T-cell (primary cell): ENCODE data around the gene MRM1. TPM values are rescaled to one million over a fixed set of nuclear protein-coding genes. Genes with fewer than 3 reads are reported as not detected.

ENCODE experiments used
- ATAC-seq, 4 experiments: fragments of 200-7000 bp in 3 of 4; fragments of 150-1000 bp in 1 of 4; cut with Tn5 transposase; replicated peaks in 1 of 4; 1 replicate in 3 of 4; 2 replicates in 1 of 4; pipeline ENCODE4 v1.10.0; 2021; ENCODE audit warnings: moderate library complexity in 3 of 4, mild to moderate bottlenecking in 2 of 4, moderate number of reproducible peaks in 1 of 4
- CTCF ChIA-PET, 2 donors: fragments of 300-600 bp; sonication (Branson Sonifier 250); formaldehyde crosslinking; loops; one replicate each; lab custom pipeline; 2022; ENCODE audit warnings: antibody characterized with exemption in 2 of 2; lab: Charles Lee
- POLR2A ChIA-PET, 2 donors: fragments of 300-600 bp; sonication (Branson Sonifier 250); formaldehyde crosslinking; loops; one replicate each; lab custom pipeline; 2022; ENCODE audit warnings: antibody characterized with exemption in 2 of 2; lab: Charles Lee
- DNase-seq, 35 experiments: peaks; one replicate each; pipeline versions ENCODE4 v3.0.0 to v3.0.0-alpha.2; 2013 to 2023
- H3K27ac ChIP-seq: one replicate; pipeline ENCODE4 v1.5.1; 2013; ENCODE audit warnings: low read length
- H3K27me3 ChIP-seq, 2 experiments: replicated peaks in 1 of 2; 1 replicate in 1 of 2; 2 replicates in 1 of 2; pipeline versions ENCODE4 v1.6.1 to v1.7.0; 2013; ENCODE audit warnings: low read length in 1 of 2, mixed read lengths in 1 of 2; ENCODE audit not compliant: control insufficient read depth in 2 of 2, insufficient read depth in 2 of 2; ENCODE audit errors: extremely low read depth in 1 of 2
- H3K36me3 ChIP-seq, 2 donors: 1 replicate in 1 of 2; 2 replicates in 1 of 2; pipeline versions ENCODE4 v1.6.1 to v1.7.0; 2013; ENCODE audit warnings: low read length in 1 of 2; ENCODE audit not compliant: control insufficient read depth in 2 of 2, insufficient read depth in 1 of 2; ENCODE audit errors: extremely low read depth in 1 of 2
- H3K4me1 ChIP-seq, 2 experiments: 1 replicate in 1 of 2; 2 replicates in 1 of 2; pipeline versions ENCODE4 v1.6.1 to v1.7.0; 2013; ENCODE audit warnings: low read length in 2 of 2, mixed read lengths in 1 of 2; ENCODE audit not compliant: insufficient read depth in 2 of 2, control insufficient read depth in 1 of 2; ENCODE audit errors: extremely low read depth in 1 of 2
- H3K4me3 ChIP-seq, 2 donors: 1 replicate in 1 of 2; 2 replicates in 1 of 2; pipeline versions ENCODE4 v1.5.1 to v1.7.0; 2013; ENCODE audit warnings: mild to moderate bottlenecking in 2 of 2, low read length in 1 of 2, moderate library complexity in 1 of 2; ENCODE audit not compliant: control insufficient read depth in 1 of 2; ENCODE audit errors: extremely low read depth in 1 of 2
- H3K9me3 ChIP-seq: 2 replicates; pipeline ENCODE4 v1.7.0; 2013
- H3K27ac Mint-ChIP-seq, 2 donors: one replicate each; pipeline ENCODE4 v1.8.0; 2020 to 2021; ENCODE audit warnings: mild to moderate bottlenecking in 2 of 2, mixed read lengths in 2 of 2
- H3K27me3 Mint-ChIP-seq, 2 donors: one replicate each; pipeline ENCODE4 v1.8.0; 2021 to 2022; ENCODE audit warnings: mixed read lengths in 2 of 2
- H3K36me3 Mint-ChIP-seq: one replicate; pipeline ENCODE4 v1.8.0; 2021; ENCODE audit warnings: mixed read lengths
- H3K4me1 Mint-ChIP-seq, 3 donors: one replicate each; pipeline ENCODE4 v1.8.0; 2020 to 2022; ENCODE audit warnings: mixed read lengths in 3 of 3, mild to moderate bottlenecking in 1 of 3
- H3K4me3 Mint-ChIP-seq, 3 donors: one replicate each; pipeline ENCODE4 v1.8.0; 2020 to 2022; ENCODE audit warnings: mild to moderate bottlenecking in 3 of 3, mixed read lengths in 3 of 3, moderate library complexity in 3 of 3
- H3K9me3 Mint-ChIP-seq, 3 donors: one replicate each; pipeline ENCODE4 v1.8.0; 2020 to 2022; ENCODE audit warnings: mixed read lengths in 3 of 3
- WGBS: methylation state at CpG from one replicate; pipeline ENCODE4 v1.1.5; 2013; ENCODE audit warnings: missing lambda C conversion rate; ENCODE audit not compliant: insufficient coverage; 5-methylcytosine and 5-hydroxymethylcytosine counted together
- total RNA-seq, 35 experiments: library from RNA in 6 of 35; stranded (reverse) in 6 of 35; fragments of 120-200 nt in 1 of 35; gene quantifications; one replicate each; pipeline versions ENCODE4 v1.2.1 to v1.2.4 and lab custom pipeline; 2013 to 2026

MRM1 gene
- total RNA-seq, 5 donors from 2014 or later (not counting 1 experiment from before 2014, with no cell fraction given), result 2.3 to 18.2 (median 15.4) TPM

- no peak for ATAC-seq
- WGBS, result 94% methylated on average over 2 of the region's 9 CpGs
- Mint-ChIP-seq H3K27me3 (no peaks in the 10 kb centered on the region), H3K9me3 (no peaks in the 10 kb centered on the region), H3K36me3 (peaks cover 5% of the 10 kb centered on the region), H3K4me1 (peaks cover 7 to 11% (median 9%) of the 10 kb centered on the region in 3 donors), H3K4me3 (no peak overlapping the region), H3K27ac (no peak overlapping the region)
- Histone ChIP-seq H3K27ac (no peak overlapping the region), H3K27me3 (peaks cover 0 to 13% of the 10 kb centered on the region in 2 experiments), H3K9me3 (no peaks in the 10 kb centered on the region), H3K4me3 (no peak overlapping the region), H3K4me1 (peaks cover 0 to 12% of the 10 kb centered on the region in 2 experiments), H3K36me3 (peaks cover 4 to 5% of the 10 kb centered on the region in 2 donors)
- no peak for DNase-seq
- CTCF ChIA-PET, result interaction anchor here (0.6 to 0.9 kb wide), 2 partner anchors 44 to 94 kb away, joined by 3 read pairs; no protein-coding TSS in a partner anchor
- POLR2A ChIA-PET, result no interaction called here
These were observed 10.1 kb downstream of the MRM1 start for GRCh38 chr17:36611345-36612072.

DNA sequence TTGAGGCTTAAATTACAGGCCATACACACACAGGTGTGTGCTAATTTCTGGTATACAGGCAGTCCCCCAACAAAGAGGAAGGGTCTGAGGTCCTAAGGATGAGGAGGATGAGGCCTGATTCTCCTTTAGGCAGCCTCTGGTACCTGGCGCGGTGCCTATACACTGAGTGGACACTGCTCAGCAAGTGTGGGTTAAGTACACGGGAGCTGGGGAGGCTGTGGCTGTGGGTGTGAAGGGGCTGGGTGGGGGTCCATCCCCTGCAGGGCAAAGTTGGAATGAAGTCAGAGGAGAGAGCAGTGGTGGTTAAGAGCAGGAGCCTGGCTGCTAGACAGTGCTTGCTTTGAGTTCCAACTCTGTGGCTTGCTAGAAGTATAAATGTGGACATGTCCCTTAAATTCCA lies 10.9 kb downstream of the MRM1 start:
- Histone ChIP-seq H3K9me3 (no peaks in the 10 kb centered on the region), H3K4me1 (peaks cover 0 to 12% of the 10 kb centered on the region in 2 experiments), H3K27me3 (peaks cover 0 to 17% of the 10 kb centered on the region in 2 experiments), H3K36me3 (peaks cover 4 to 5% of the 10 kb centered on the region in 2 donors), H3K27ac (no peak overlapping the region), H3K4me3 (no peak overlapping the region)
- Mint-ChIP-seq H3K4me3 (no peak overlapping the region), H3K4me1 (peaks cover 7 to 11% (median 9%) of the 10 kb centered on the region in 3 donors), H3K36me3 (peaks cover 5% of the 10 kb centered on the region), H3K27ac (no peak overlapping the region), H3K9me3 (no peaks in the 10 kb centered on the region), H3K27me3 (no peaks in the 10 kb centered on the region)
- DNase-seq, result no peak
- CTCF ChIA-PET, result no interaction called here
- POLR2A ChIA-PET, result interaction anchor here in 1 of 2 donors (0.6 kb wide), 1 partner anchor 1219 kb away, joined by 4 read pairs; no protein-coding TSS in a partner anchor
- no peak for ATAC-seq
- WGBS, result 86% methylated on average over 3 of the region's 3 CpGs

DNA sequence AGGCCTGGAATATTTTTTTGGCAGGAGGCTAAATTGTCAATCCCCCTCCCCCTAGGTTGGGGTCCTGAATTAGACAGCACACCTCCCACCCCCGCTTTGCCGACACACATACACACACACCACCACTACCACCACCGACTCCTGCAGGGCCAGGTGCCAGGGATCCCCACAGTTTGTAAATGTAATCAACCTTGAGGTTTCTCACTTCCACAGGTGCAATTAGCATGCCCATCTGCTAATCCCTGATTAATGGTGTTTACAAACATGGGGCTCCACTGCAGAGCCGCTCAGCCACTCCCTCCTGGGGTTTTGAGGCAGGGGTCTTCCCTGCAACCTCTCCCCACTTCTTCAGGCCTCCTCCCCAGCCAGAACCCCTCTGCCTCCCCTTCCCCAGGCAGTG lies 11.8 kb downstream of the MRM1 start:
- no peaks in the 10 kb centered on the region for H3K36me3 Mint-ChIP-seq
- H3K4me3 ChIP-seq, result no peak overlapping the region
- no peak overlapping the region for H3K27ac Mint-ChIP-seq
- H3K4me3 Mint-ChIP-seq, result no peak overlapping the region
- ATAC-seq, result no peak
- peaks cover 0 to 4% of the 10 kb centered on the region in 2 donors for H3K27me3 Mint-ChIP-seq
- H3K36me3 ChIP-seq, result peaks cover 0 to 2% of the 10 kb centered on the region in 2 donors
- CTCF ChIA-PET, result no interaction called here
- peaks cover 0 to 10% of the 10 kb centered on the region in 2 experiments for H3K4me1 ChIP-seq
- POLR2A ChIA-PET, result interaction anchor here in 1 of 2 donors (0.6 kb wide), 1 partner anchor 1220 kb away, joined by 4 read pairs; no protein-coding TSS in a partner anchor
- H3K27me3 ChIP-seq, result peaks cover 0 to 25% of the 10 kb centered on the region in 2 experiments
- H3K9me3 Mint-ChIP-seq, result no peaks in the 10 kb centered on the region
- DNase-seq, result no peak
- H3K9me3 ChIP-seq, result no peaks in the 10 kb centered on the region
- 91% methylated on average over 4 of the region's 4 CpGs for WGBS
- no peak overlapping the region for H3K27ac ChIP-seq
- H3K4me1 Mint-ChIP-seq, result peaks cover under 1 to 8% (median 7%) of the 10 kb centered on the region in 3 donors

- Histone ChIP-seq H3K4me3 (no peak overlapping the region), H3K9me3 (no peaks in the 10 kb centered on the region), H3K27me3 (peaks cover 0 to 28% of the 10 kb centered on the region in 2 experiments), H3K27ac (no peak overlapping the region), H3K4me1 (peaks cover 0 to 1% of the 10 kb centered on the region in 2 experiments), H3K36me3 (no peaks in the 10 kb centered on the region)
- Mint-ChIP-seq H3K4me1 (peaks cover 0 to 2% (median 2%) of the 10 kb centered on the region in 3 donors), H3K4me3 (no peak overlapping the region), H3K27ac (no peak overlapping the region), H3K27me3 (peaks cover 2 to 7% of the 10 kb centered on the region in 2 donors), H3K9me3 (no peaks in the 10 kb centered on the region), H3K36me3 (no peaks in the 10 kb centered on the region)
- no peak for ATAC-seq
- ChIA-PET POLR2A (interaction anchor here in 1 of 2 donors (0.6 kb wide), 1 partner anchor 718 kb away, joined by 4 read pairs; no protein-coding TSS in a partner anchor), CTCF (interaction anchor here in 1 of 2 donors (0.8 kb wide), 1 partner anchor 13 kb away, joined by 4 read pairs; the partner anchor contains the start of gene MRM1)
- DNase-seq, result no peak
- WGBS, result 92% methylated on average over 3 of the region's 7 CpGs
These were observed 12.7 kb downstream of the MRM1 start for GRCh38 chr17:36614081-36614480.

GRCh38 chr17:36614933-36615332 lies 13.6 kb downstream of the MRM1 start:
- ChIA-PET POLR2A (no interaction called here), CTCF (no interaction called here)
- no peaks in the 10 kb centered on the region for H3K36me3 ChIP-seq
- DNase-seq, result no peak
- Mint-ChIP-seq H3K27ac (no peak overlapping the region), H3K4me3 (no peak overlapping the region), H3K27me3 (peaks cover 2 to 7% of the 10 kb centered on the region in 2 donors), H3K9me3 (no peaks in the 10 kb centered on the region), H3K36me3 (no peaks in the 10 kb centered on the region), H3K4me1 (no peaks in the 10 kb centered on the region)
- H3K27ac ChIP-seq, result no peak overlapping the region
- H3K9me3 ChIP-seq, result no peaks in the 10 kb centered on the region
- H3K4me3 ChIP-seq, result no peak overlapping the region
- ATAC-seq, result no peak
- 79% methylated on average over 3 of the region's 5 CpGs for WGBS
- peaks cover 0 to 28% of the 10 kb centered on the region in 2 experiments for H3K27me3 ChIP-seq
- no peaks in the 10 kb centered on the region for H3K4me1 ChIP-seq

- 81% methylated on average over 8 of the region's 16 CpGs for WGBS
- Histone ChIP-seq H3K27ac (no peak overlapping the region), H3K27me3 (peaks cover 0 to 31% of the 10 kb centered on the region in 2 experiments), H3K9me3 (no peaks in the 10 kb centered on the region), H3K4me3 (no peak overlapping the region), H3K36me3 (no peaks in the 10 kb centered on the region), H3K4me1 (no peaks in the 10 kb centered on the region)
- H3K27me3 Mint-ChIP-seq, result peaks cover 2 to 7% of the 10 kb centered on the region in 2 donors
- ATAC-seq (no peak), DNase-seq (no peak)
- H3K9me3 Mint-ChIP-seq, result no peaks in the 10 kb centered on the region
- H3K4me3 Mint-ChIP-seq, result no peak overlapping the region
- H3K27ac Mint-ChIP-seq, result no peak overlapping the region
- no peaks in the 10 kb centered on the region for H3K36me3 Mint-ChIP-seq
- ChIA-PET POLR2A (no interaction called here), CTCF (interaction anchor here in 1 of 2 donors (0.5 kb wide), 1 partner anchor 13 kb away, joined by 4 read pairs; no protein-coding TSS in a partner anchor)
- peaks cover 0 to under 1% (median 0%) of the 10 kb centered on the region in 3 donors for H3K4me1 Mint-ChIP-seq
These were observed 15.0 kb downstream of the MRM1 start for GRCh38 chr17:36616061-36617029.
